Right hindlimb (tissue), 1 donor: Measurements from ENCODE around the gene AFAP1.

ENCODE experiments used
- DNase-seq: peaks from one replicate; pipeline ENCODE4 v3.0.0-alpha.2; 2018

Gene AFAP1

DNA sequence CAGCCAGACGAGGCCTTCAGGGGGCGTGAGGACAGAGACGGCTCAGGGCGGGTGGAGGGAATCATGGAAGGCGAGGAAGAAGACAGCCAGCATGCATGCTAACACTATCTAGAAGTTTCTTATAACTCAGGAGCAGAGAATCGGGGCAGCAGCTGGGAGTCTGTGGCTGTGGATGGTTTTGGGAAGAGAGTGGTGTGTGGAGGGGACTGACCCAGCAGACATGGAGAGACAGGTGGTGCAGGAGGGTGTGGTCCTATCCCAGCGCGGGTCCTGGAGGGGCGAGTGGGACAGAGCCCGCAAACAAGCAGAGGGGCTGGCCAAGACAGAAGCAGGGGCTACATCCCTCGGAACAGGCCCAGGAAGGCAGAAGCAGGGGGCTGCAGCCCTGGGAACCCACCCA lies 192.1 kb downstream of the AFAP1 start:
- no peak for DNase-seq

DNA sequence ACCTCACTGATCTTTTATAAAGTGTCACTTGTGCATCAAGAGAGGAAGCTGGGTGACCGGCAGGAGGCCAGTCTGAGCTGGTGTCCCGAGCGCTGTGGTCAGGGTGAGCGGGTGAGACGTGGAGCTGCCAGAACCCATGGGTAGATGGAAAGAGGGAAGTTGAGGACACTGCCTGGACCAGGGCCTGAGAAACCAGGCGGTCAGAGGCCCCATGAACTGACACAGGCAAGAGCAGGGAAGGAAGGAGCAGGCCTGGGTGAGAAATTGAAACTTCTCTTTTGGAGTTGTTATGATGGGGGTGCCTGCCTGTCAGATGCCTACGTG lies 192.6 kb downstream of the AFAP1 start:
- no peak for DNase-seq

- no peak for DNase-seq
Measured at GRCh38 chr4:7746351-7747061, 193.2 kb downstream of the AFAP1 start.

DNA sequence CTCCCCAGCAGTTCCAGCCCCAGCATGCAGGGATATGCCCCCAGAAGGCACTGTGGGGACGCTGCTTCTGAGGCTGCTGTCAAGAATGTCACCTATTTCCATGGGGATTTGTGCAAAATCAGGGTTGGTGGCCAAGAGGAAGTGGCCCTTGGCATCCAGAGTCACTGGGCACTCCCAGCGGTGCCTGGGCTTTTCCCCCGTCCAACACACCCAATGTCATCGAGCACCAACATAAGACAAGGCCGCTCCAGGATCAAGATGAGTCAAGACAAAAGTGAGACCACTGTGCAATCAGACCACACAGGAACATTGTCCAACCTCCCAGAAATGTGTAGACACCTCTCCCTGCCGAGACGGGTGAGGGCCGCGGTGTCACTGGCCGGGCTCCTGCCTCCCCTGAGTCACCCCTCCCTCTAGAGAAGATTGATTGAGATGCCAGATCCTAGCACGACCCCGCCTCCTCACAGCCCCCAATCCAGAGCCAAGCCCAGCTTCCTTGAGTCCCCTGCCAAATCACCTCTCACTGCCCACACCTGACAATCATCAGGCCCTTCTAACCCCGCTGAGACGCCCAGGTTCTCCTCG lies 194.3 kb downstream of the AFAP1 start:
- no peak for DNase-seq

- DNase-seq, result no peak
Measured at GRCh38 chr4:7744142-7744804, 195.4 kb downstream of the AFAP1 start.

DNA sequence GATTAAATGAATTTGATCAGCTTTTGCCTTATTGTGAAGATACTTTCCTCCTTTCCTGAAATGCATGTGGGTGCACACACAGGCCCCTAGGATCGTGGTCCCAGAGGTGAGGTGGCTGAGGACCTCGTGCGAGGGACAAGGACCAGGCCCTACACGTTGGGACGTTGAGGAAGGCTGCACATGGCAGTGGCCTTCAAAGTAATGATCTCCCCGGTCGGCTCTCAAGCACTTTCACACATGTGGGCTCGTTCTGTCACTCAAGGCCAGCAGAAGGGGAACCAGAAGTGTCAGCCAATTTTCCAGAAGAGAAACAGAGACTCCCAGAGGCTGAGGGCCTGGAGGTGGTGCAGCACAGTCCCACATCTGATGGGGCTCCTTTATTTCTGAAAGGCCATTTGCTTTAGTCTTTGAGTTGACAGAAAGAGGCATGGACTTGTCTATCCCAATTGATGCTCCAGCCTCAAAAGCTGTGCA lies 196.8 kb downstream of the AFAP1 start:
- DNase-seq, result no peak

DNA sequence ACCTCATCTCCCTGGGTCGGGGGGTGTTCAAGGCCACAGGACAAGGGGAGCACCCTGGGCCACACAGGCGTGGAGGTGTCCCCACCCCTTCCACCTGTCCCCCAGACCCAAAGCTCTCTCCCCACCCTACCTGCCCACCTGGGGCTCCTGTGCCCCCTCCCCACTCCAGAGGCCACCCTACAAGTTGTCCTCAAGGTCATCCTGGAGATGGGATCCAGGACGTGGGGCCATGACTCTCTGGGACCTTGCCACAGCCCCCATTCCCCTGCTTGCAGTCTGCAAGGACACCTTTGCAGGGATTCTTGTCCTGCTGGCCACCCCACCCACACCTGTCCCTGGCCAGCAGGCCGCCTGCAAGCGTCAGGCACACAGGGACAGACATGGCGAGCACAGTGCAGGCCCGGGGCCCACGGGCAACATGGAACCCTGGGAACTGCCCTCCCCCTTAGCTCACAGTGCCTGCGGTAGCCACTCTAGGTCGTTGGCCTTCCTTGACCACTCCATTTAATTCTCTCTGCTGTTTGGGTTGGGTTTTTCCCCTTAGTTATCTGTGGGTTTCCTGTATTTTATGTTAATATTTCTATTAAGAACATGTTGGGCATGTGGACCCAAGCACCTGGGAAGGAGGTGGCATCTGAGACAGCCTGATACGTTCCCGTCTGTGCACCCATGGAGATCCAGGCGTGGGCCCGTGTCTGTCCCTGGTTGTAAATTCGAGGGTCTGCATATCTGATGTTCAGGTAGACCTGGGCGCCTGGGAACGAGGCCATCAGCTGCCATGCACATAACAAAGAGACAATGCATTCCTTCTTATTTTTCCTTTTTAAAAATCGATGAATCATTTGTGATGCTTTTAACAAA lies 197.5 kb downstream of the AFAP1 start:
- no peak for DNase-seq

GRCh38 chr4:7740866-7741525 lies 198.7 kb downstream of the AFAP1 start:
- DNase-seq, result no peak

DNA sequence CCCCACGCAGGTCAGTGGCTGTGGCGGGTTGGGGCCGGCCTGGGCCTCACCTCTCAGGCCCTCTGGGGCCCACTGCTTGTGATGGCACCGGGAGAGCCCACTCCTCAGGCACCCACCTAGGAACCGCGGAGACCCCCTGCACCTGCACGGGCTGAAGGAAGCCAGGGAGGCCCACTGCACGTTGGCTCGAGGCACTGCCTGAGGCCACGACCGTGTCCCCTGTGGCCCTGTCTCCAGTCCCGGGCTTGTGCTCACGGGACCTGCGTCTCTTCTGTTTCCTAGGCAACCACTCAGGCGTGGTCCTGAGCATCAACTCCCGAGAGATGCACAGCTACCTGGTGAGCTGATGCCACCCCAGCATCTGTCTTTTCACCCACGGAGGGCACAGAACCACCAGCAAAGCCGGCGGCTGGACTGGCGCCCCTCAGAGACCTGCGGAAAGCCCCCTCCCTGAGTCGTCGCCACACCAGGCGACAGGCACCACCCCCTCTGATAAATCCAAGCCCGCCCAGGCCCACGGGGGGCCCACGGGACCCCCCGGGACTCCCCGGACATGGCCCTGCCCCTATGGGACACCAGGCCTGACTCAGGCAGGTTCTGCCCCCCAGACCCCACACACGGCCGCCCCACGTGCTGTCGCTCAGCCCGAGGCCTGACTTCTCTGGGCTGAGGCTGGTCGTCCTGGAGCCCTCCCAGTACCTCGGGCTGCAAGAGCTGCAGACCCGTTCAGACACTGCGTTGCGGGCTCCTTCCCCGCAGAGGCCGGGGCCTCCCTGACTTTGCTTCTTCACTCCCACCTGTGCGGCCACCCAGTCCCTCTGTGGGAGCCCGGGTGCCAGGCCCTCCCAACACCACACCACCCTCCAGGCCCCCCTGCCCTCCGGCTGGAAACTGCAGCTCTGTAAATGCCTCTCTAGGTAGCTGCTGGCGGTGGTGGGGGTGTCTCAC lies 199.5 kb downstream of the AFAP1 start:
- no peak for DNase-seq

DNA sequence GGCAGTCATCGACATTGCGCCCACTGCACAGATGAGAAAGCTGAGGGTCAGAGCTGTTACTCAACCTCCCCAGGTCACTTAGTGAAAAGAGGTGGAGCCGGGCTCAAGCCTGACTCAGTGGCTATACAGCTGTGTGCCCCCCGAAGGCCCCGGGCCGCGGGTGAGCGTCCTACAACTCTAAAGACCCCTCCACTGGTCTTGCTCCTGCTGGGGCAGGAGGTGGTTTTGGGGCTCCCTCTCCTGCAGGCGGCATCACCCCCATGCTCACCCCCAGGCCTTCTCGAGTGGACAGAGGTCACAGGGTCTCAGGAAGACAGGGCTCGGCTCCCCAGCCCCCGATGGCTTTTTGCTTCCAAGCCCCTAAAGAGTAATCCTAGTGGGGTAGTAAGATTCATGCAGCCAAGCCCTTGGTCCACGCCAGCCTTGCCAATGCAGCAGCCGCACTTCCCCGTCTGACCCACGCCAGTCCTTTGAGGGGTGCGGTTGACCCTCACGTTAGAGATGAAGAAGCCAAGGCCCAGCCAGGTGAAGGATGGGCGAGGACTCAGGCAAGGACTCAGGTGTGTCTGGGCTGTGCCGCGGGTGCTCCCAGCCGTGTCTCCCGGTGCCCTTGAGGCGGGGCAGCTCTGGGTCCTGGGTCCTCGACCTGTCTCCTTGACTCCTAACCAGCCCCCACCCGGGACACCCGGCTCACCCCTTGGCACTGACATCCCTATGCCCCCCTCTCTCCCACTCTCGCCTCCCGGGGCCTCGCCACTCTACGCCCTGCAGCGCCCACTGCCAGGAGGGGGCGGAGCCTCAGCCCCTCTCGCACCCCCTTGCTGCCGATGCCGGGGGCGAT lies 200.4 kb downstream of the AFAP1 start:
- DNase-seq, result no peak

DNA sequence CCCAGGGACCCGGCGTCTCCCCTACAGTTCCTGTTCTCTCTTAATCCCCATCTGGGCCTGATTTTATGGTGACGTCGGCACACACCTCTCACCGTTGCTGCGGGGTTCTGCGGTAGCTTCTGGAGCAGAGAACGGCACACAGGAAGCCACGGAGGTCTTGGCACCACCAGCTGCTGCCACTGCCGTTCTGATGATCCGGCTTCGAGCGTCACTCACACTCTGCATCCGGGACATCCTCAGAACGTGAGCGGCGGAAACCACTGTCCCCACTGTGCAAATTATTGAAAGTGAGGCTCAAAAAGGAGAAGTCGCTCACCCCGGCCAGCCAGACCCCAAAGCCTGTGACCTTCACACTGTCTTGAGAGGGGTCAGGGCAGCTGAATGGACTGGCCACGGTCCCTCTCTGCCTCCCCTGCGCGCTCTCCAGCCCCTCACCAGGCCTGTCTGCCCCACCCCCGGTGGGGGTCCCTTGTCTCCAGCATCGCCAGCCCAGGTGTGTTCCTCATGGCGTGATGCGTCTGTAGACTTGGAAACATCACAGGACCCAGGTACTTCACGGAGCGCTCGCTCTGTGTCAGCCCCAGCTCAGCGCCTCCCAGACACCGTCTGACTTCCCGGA lies 201.1 kb downstream of the AFAP1 start:
- DNase-seq, result no peak

GRCh38 chr4:7737752-7738457 lies 201.8 kb downstream of the AFAP1 start:
- no peak for DNase-seq

GRCh38 chr4:7737268-7737645 lies 202.4 kb downstream of the AFAP1 start:
- no peak for DNase-seq

DNA sequence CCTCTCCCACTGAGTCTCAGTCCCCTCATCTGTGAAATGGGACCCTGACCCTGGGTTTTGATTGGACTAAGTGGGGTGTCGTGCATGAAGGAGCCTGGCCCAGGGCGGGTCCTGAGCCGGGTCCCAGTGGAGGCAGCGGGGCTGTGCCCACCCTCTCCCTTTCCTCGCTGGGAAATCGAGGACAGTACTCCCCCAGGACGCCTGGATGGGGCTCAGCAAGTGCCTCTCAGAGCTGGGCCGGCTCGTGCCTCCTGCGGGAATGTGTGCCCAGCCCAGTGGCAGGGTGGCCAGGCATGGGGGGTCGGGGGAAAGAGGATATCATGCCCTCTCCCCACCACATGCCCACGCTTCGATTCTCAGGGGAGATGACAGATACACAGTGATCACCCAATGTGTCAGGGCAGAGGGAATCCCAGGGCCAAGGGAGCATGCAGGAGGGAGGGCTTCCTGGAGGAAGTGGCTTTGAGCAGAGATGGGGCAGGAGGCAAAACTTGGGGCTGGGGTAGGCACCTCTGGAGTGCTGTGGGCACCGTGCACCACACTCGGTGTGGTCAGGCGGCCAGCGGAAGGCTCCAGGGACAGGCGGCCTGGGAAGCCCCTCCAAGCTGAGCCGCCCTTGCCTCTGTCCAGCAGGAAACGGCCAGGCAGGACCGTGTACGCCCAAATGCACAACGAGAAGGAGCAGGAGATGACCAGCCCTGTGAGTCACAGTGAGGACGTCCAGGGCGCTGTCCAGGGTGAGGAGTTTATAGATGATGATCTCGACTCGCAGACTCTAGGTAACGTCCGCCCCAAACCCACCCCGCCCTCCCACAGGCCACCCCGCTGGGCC lies 203.0 kb downstream of the AFAP1 start:
- no peak for DNase-seq

DNA sequence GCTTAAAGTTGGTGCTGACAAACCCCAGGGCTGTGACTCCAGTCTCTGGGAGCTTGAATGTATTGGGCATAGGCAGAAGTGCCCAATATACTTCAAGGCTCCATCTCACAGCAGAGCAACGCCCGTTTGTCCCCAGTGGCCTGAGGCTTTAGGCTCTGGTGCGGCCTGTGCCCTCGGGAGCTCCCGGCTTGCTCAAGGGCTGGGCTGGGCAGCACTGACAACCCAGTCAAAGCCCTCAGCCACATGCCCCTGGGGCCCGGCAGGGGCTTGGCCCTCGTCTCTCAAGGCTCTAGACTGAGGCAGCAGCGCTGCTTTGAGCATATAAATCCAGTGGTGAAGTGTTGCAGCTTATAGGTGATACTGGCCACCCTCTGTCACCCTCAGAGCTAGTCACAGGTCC lies 203.7 kb downstream of the AFAP1 start:
- DNase-seq, result no peak

DNA sequence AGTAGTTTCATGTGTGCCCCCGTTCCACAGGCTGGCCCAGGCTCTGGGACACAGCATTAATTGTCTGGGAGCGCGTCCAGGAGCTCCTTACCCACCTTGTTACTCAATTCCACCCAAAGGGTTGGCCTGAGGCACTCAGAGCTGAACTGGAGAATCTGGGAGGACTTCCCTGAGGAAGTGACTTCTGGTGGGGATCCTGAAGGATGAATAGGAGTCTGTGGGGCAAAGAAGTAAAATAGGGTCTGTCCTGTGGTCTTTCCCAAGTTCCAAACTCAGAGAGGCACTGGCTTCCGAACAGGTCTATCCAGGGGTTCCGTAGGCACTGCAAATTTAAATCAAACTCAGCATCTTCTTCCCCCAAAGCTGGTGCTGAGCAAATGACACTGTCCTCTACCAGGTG lies 204.3 kb downstream of the AFAP1 start:
- DNase-seq, result no peak

DNA sequence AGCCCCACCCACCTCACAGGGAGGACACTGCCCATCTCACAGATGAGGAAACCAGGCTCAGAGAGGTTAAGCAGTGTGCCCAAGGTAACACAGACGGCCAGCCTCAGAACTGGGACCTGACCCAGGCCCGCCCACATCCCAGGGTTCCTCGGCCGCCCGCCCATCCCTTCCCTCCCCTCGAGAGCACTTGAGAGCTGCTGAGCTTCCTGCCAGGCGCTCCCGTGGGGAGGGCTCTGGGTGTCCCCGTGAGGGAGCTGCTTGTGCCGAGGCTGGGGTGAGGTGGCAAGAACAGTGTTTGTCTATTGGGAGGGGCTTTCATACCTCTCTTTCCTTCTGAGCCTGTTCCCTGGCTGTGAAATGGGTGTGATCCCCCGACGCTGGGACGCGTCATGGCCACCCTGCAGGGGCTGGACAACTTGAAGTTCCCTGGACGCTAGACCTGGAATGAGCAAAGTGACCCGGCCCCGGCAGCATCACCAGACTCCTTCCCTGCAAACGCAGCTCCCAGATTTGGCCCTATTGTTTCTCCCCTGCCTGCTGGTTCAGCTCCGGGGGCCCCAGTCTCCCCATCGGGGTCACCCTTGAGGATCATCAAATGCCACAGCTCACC lies 204.9 kb downstream of the AFAP1 start:
- DNase-seq, result no peak
